GM13976 (cell line): ENCODE data around the gene GPRC5B.

Experiments
- DNase-seq: peaks from one replicate; pipeline ENCODE4 v3.0.0; 2012; ENCODE audit warnings: low spot score
- in situ Hi-C: fragments of 300-500 bp; cut with MboI; formaldehyde crosslinking; loops from one replicate; pipeline ENCODE4 v1.12.0; 2022; ENCODE audit warnings: low sequenced_read_pairs, mixed read lengths, inconsistent platforms; ENCODE audit not compliant: unreplicated experiment
- TF ChIP-seq, protein P1 (sequence below): IDR thresholded peaks from 2 replicates; pipeline ENCODE4 v1.5.1; 2012; ENCODE audit warnings: borderline replicate concordance, mild to moderate bottlenecking; ENCODE audit not compliant: insufficient read depth; ENCODE audit errors: extremely low read depth, missing control alignments, control extremely low read depth

Gene GPRC5B

DNA sequence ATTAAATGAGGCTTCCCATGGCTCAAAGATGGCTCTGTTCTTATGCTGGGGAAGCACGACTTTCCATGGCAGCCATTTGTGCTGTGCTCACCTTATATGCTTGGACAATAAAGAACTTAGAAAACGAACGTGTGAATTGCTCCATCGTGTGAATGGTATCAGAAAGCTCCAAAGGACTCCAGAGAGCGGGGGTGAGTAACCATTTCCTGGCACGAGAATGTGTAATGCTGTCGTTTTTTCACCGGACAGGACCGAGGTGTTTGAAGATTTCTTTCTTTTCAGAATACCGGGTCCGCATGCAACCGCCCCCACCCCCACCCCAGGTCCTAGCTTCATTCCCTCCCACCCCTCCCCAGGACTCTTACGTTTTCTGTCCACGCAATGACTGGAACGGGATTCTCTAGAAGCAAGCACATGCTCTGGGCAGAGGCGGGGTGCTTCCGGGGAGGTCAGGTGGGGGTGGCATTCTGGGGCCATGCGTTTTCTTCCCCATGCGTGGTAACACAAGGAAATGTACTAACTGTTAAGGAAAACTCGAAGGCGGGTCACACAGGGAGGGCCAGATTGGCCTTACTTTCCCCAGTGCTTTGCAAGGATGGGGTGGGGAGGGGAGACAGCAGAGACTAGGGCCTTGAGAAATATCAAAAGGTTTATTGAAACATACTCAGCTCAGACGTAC, 26.2 kb downstream of the GPRC5B start:
- in situ Hi-C loops, result no loop called here
- no peak for DNase-seq
- TF ChIP-seq, protein P1, sequence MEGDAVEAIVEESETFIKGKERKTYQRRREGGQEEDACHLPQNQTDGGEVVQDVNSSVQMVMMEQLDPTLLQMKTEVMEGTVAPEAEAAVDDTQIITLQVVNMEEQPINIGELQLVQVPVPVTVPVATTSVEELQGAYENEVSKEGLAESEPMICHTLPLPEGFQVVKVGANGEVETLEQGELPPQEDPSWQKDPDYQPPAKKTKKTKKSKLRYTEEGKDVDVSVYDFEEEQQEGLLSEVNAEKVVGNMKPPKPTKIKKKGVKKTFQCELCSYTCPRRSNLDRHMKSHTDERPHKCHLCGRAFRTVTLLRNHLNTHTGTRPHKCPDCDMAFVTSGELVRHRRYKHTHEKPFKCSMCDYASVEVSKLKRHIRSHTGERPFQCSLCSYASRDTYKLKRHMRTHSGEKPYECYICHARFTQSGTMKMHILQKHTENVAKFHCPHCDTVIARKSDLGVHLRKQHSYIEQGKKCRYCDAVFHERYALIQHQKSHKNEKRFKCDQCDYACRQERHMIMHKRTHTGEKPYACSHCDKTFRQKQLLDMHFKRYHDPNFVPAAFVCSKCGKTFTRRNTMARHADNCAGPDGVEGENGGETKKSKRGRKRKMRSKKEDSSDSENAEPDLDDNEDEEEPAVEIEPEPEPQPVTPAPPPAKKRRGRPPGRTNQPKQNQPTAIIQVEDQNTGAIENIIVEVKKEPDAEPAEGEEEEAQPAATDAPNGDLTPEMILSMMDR, result no peak

DNA sequence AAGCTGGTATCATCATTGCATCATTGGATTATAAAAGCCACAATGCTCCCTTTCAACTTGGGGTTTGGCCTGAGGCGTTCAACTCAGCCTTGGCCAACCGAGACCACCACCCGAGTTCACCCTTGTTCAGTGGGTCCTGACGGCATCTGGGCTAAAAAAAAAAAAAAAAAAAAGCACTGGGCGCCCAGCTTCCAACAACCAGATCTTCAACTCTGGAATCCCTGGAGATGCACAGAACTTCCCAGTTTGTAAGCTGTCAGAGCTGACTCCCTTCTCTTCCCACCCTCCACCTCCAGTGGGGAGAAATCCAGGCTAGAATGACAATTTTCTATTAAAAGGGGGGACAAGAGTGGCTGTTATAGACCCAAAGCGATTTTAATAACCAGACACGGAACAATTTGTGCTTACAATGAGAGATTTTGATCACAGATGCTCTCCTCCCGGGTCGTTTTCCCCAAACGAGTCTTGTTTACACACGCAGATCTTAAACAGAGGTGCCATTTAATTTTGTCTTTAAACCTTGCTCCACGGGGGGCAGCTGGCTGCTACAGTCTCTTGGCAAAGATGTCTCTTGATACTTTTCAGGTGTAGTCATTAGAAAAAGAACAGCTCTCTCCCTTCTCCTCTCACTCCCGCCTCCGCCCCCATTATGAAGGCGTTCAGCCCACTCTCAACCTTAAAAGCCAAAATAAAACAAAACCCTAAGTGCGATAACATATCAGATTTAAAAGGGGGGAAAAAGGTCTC, 26.9 kb downstream of the GPRC5B start:
- in situ Hi-C loops, result no loop called here
- no peak for DNase-seq
- TF ChIP-seq, protein P1, result no peak

GRCh38 chr16:19856120-19856519, 28.5 kb downstream of the GPRC5B start:
- DNase-seq, result no peak
- in situ Hi-C loops, result no loop called here
- TF ChIP-seq, protein P1, result no peak

GRCh38 chr16:19854543-19854876, 30.1 kb downstream of the GPRC5B start:
- in situ Hi-C loops, result no loop called here
- TF ChIP-seq, protein P1, result no peak
- DNase-seq, result no peak

GRCh38 chr16:19853742-19854542, 30.7 kb downstream of the GPRC5B start:
- DNase-seq, result no peak
- TF ChIP-seq, protein P1, result no peak
- in situ Hi-C loops, result no loop called here

GRCh38 chr16:19853132-19853741, 31.4 kb downstream of the GPRC5B start:
- in situ Hi-C loops, result no loop called here
- TF ChIP-seq, protein P1, result no peak
- DNase-seq, result no peak
